Duodenal mucosa (tissue), 2 donors: ENCODE measurements around the gene CLPSL1.

Source experiments
- H3K27ac ChIP-seq: one replicate; pipeline ENCODE4 v1.7.0; 2013; ENCODE audit warnings: low read depth, low read length
- H3K27me3 ChIP-seq, 2 donors: one replicate each; pipeline ENCODE4 v1.7.0; 2013; ENCODE audit warnings: low read length in 2 of 2, control low read depth in 1 of 2; ENCODE audit not compliant: insufficient read depth in 2 of 2, control insufficient read depth in 1 of 2
- H3K36me3 ChIP-seq, 2 donors: one replicate each; pipeline ENCODE4 v1.7.0; 2013; ENCODE audit warnings: low read length in 2 of 2, control low read depth in 1 of 2; ENCODE audit not compliant: insufficient read depth in 2 of 2, control insufficient read depth in 1 of 2
- H3K4me1 ChIP-seq, 2 donors: one replicate each; pipeline ENCODE4 v1.7.0; 2013; ENCODE audit warnings: low read length in 2 of 2, control low read depth in 1 of 2; ENCODE audit not compliant: insufficient read depth in 2 of 2, control insufficient read depth in 1 of 2
- H3K4me3 ChIP-seq, 2 donors: one replicate each; pipeline ENCODE4 v1.7.0; 2013; ENCODE audit warnings: low read length in 2 of 2, low read depth in 1 of 2
- H3K9ac ChIP-seq, 2 donors: one replicate each; pipeline ENCODE4 v1.7.0; 2013; ENCODE audit warnings: low read length in 2 of 2, low read depth in 1 of 2
- H3K9me3 ChIP-seq, 2 donors: one replicate each; pipeline ENCODE4 v1.7.0; 2013; ENCODE audit warnings: low read length in 2 of 2, control low read depth in 1 of 2; ENCODE audit not compliant: control insufficient read depth in 1 of 2

Gene CLPSL1

DNA sequence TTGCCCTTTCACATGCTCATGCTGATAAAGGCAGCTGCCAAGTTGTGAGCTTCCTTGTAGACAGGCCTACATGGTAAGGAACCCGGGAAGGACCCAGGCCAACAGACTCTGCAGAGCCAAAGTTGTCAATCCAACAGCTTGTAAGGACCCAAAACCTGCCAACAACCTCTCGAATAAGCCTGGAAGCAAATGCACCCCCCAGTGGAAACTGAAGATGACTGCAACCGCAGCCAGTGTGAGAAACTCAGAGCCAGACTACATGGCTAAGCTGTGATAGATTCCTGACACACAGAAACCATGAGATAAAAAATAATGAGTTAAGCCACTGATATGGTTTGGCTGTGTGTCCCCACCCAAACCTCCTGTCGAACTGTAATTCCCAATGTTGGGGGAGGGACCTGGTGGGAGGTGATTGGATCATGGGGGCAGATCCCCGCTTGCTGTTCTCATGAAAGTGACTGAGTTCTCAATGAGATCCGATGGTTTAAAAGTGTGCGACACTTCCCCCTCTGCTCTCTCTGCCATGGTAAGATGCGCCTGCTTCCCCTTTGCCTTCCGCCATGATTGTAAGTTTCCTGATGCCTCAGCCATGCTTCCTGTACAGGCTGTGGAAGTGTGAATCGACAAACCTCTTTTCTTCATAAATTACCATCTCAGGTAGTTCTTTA, 23.2 kb upstream of the CLPSL1 start:
- H3K27me3 ChIP-seq: no peaks in the 10 kb centered on the region
- no peaks in the 10 kb centered on the region for H3K9me3 ChIP-seq
- no peaks in the 10 kb centered on the region for H3K4me1 ChIP-seq
- no peak overlapping the region for H3K27ac ChIP-seq
- no peak overlapping the region for H3K4me3 ChIP-seq
- no peak overlapping the region for H3K9ac ChIP-seq
- no peaks in the 10 kb centered on the region for H3K36me3 ChIP-seq

DNA sequence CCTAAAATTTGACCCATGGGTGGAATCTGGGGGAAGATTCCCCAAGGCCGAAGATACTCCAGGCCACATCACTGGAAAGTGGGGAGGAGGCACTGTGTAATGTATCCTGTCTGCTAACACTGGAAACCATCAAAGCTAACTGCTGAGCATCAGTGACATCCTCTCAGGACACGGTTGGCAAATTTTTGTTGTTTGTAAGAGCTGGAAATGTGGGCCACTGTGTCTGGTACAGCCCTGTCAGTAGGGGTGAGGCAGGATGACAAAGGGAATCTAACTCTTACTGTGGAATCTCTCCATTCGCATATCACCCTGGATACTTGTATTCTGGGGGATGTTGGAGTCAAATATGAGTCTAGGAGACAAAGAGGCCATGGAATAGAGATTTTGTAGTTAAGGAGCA, 21.4 kb upstream of the CLPSL1 start:
- Histone ChIP-seq H3K27me3 (peaks cover 7 to 14% of the 10 kb centered on the region in 2 donors), H3K4me1 (no peaks in the 10 kb centered on the region), H3K27ac (no peak overlapping the region)

DNA sequence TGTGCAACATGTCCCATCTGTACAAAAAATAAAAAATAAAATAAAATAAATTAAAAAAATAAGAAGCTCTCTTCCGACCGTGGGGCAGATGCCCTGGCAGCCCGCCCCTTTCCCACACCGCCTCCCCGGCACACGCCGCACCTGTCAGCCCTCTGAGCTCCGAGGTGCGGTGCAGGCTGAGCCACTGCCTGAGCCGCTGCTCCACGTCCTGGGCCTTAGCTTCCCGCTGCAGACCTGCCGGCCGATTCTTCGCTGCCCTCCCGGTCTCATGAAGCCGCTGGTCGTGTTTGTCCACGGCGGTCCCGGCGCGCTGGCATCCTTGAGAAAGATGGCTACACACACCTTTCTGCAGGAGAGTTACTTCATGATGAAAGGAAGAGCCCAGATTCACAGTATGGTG, 15.1 kb upstream of the CLPSL1 start:
- no peaks in the 10 kb centered on the region for H3K4me1 ChIP-seq
- no peaks in the 10 kb centered on the region for H3K9me3 ChIP-seq
- H3K36me3 ChIP-seq: no peaks in the 10 kb centered on the region
- H3K4me3 ChIP-seq: no peak overlapping the region
- H3K27me3 ChIP-seq: peaks cover 7 to 17% of the 10 kb centered on the region in 2 donors
- no peak overlapping the region for H3K27ac ChIP-seq
- H3K9ac ChIP-seq: no peak overlapping the region

More for the DNA sequence above, 21.4 kb upstream of the CLPSL1 start:
- Histone ChIP-seq H3K9me3 (no peaks in the 10 kb centered on the region), H3K36me3 (no peaks in the 10 kb centered on the region), H3K4me3 (no peak overlapping the region), H3K9ac (no peak overlapping the region)

GRCh38 chr6:35769211-35769610, 11.6 kb upstream of the CLPSL1 start:
- Histone ChIP-seq H3K4me1 (no peaks in the 10 kb centered on the region), H3K9ac (no peak overlapping the region), H3K27ac (no peak overlapping the region), H3K4me3 (no peak overlapping the region), H3K27me3 (peaks cover 3 to 8% of the 10 kb centered on the region in 2 donors), H3K36me3 (no peaks in the 10 kb centered on the region), H3K9me3 (no peaks in the 10 kb centered on the region)

DNA sequence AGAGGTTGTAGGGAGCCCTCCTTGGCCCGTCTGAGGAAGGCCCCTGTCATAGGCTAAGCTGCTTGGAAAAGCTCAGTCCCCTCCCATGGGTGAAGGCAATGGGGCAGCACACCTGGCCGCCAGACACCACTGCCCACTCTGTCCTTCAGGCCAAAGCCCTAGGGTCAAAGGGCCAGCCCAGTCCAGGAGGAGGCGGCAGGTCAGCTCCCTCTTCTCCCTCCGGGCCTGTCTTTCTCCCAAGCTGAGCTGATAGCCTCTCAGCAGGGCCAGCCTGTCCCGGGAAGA, 9.5 kb upstream of the CLPSL1 start:
- Histone ChIP-seq H3K9me3 (no peaks in the 10 kb centered on the region), H3K27ac (no peak overlapping the region), H3K4me3 (no peak overlapping the region), H3K9ac (no peak overlapping the region), H3K36me3 (no peaks in the 10 kb centered on the region), H3K4me1 (no peaks in the 10 kb centered on the region), H3K27me3 (peaks cover 3 to 12% of the 10 kb centered on the region in 2 donors)

GRCh38 chr6:35774116-35774794, 6.6 kb upstream of the CLPSL1 start:
- Histone ChIP-seq H3K9me3 (no peaks in the 10 kb centered on the region), H3K4me1 (no peaks in the 10 kb centered on the region), H3K9ac (no peak overlapping the region), H3K27ac (no peak overlapping the region), H3K27me3 (peaks cover 3 to 22% of the 10 kb centered on the region in 2 donors), H3K4me3 (no peak overlapping the region), H3K36me3 (no peaks in the 10 kb centered on the region)

- H3K27me3 ChIP-seq: peaks cover 3 to 22% of the 10 kb centered on the region in 2 donors
- H3K36me3 ChIP-seq: no peaks in the 10 kb centered on the region
- H3K4me1 ChIP-seq: no peaks in the 10 kb centered on the region
- no peak overlapping the region for H3K4me3 ChIP-seq
- H3K27ac ChIP-seq: no peak overlapping the region
- no peak overlapping the region for H3K9ac ChIP-seq
- no peaks in the 10 kb centered on the region for H3K9me3 ChIP-seq
Observed at GRCh38 chr6:35775031-35775430, 5.8 kb upstream of the CLPSL1 start.

DNA sequence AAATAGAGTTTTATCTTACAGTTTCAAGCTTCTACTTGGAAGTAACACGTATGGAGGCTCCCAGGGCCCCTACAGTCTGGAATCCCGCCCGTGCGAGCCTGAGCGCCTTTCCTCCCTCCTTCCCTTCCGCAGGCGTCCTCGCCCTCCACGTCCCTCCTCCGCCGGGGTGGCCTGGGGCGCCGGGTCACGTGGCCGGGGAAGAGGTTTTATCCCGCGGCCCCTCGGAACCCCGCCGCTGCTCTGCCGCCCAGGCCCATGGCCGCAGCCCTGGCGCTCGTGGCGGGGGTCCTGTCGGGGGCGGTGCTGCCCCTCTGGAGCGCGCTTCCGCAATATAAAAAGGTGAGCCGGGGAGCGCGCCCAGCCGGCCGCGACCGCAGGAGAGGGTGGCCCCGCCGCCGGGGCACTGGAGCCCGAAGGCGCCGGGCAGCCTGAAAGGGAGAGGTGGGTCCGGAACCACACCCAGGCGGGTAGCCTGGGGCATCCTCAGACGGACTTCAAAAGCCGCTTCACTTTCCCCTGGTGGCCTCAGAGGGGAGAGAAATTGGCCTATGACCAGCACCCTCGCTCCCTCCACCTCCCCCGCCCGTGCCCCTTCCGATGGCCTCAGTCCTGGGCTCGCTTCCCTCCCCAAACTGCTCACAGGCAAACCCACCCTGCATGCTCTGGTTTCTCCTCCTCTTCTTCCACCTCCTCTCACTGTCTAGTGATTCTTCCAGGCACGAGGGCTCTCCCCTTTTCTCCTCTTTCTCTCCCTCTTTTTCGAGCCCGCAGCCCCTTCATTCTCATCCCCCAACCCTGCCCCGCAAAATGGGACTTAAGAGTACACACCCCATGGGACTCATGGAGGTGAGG, 4.2 kb upstream of the CLPSL1 start, which contains the start of gene CLPSL2:
CLPSL2 (plus strand) TSS at position 235 of the 852 bp plus-strand sequence; CDS start at position 256, 21 bp downstream.
- peak within 1 kb of the TSS; percentile 40 to 54 for H3K4me3 ChIP-seq
- H3K9me3 ChIP-seq: no peaks in the 10 kb centered on the region
- no peaks in the 10 kb centered on the region for H3K4me1 ChIP-seq
- no peak within 1 kb of the TSS for H3K9ac ChIP-seq
- H3K36me3 ChIP-seq: no peaks in the 10 kb centered on the region
- no peak within 1 kb of the TSS for H3K27ac ChIP-seq
- H3K27me3 ChIP-seq: peaks cover 0 to 22% of the 10 kb centered on the region in 2 donors

- Histone ChIP-seq H3K9ac (no peak overlapping the region), H3K9me3 (no peaks in the 10 kb centered on the region), H3K36me3 (no peaks in the 10 kb centered on the region), H3K27me3 (peaks cover 0 to 22% of the 10 kb centered on the region in 2 donors), H3K4me1 (no peaks in the 10 kb centered on the region), H3K27ac (no peak overlapping the region), H3K4me3 (no peak overlapping the region)
Observed at GRCh38 chr6:35777356-35778102, 3.3 kb upstream of the CLPSL1 start.
